ENCODE measurements around the gene BCR. TPM values are rescaled to one million over a fixed set of nuclear protein-coding genes. Genes with fewer than 3 reads are reported as not detected.

The BCR gene
- total and polyA plus RNA-seq, 2 of the 4 experiments (the other 2 are of a cell fraction) = 28.9 to 44.6 TPM

DNA sequence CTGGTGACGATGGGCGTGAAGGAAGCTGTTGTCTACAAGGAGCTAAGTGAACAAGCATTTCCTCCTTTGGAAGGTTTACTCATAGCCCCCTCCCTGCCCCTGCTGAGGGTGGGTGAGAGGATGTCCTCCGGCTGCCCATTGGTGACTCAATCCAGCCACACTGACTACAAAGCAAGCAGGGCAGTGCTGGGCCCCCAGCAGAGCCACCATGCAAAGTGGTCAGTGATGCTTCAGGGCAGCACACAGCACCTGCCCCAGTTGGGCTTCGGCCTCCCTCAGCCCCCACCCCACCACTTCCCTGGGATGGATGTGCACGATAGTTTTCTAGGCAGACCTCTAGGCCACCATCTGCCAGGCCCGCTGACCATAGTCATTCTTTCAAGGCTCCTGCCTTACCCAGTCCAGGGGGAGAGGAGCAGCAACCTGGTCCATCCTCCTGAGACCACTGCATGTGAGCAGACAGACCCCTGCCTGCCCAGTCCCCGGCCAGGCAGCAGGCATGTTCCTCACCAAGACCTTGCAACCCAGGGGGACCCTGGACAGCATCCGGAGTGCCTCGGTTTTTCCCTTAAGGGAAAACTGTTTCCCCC lies 125.1 kb downstream of the BCR start:
- Histone ChIP-seq H3K4me3 (ENCODE audit: insufficient read depth, low read depth, low read length) (no peak overlapping the region), H4K5ac (ENCODE audit: low read depth, low read length) (no peak overlapping the region), H3K27ac (ENCODE audit: insufficient read depth, low read length) (peak overlapping the region; percentile 55), H3K18ac (ENCODE audit: low read depth, low read length) (no peak overlapping the region), H3K79me1 (ENCODE audit: low read depth in 1 of 2, low read length in 2 of 2) (0 out of 4 replicates have a peak, but pooled peaks cover 0 to 3% of the 10 kb centered on the region in 2 experiments), H2AK9ac (replicated peaks; ENCODE audit: low read depth, low read length, poor library complexity) (peak overlapping the region; percentile 77), H3K4me2 (ENCODE audit: low read depth, low read length) (peak overlapping the region; percentile 41), H3K4ac (ENCODE audit: low read depth, low read length) (peak overlapping the region; percentile 66), H4K91ac (ENCODE audit: insufficient read depth, low read depth, low read length) (no peak overlapping the region), H3K23ac (ENCODE audit: low read depth, low read length) (peak overlapping the region; percentile 81; the same call in 1 of the 2 replicates), H3K9ac (ENCODE audit: low read depth, low read length) (peak overlapping the region; percentile 19; the same call in 1 of the 2 replicates), H3K56ac (ENCODE audit: extremely low read depth, insufficient read depth, low read length) (no peak overlapping the region), H3K36me3 (ENCODE audit: control insufficient read depth, insufficient read depth, low read length) (peaks cover 11% of the 10 kb centered on the region; the same call in 1 of the 2 replicates), H2BK15ac (ENCODE audit: low read depth, low read length) (no peak overlapping the region; the same call in 2 of the 3 replicates), H3K14ac (replicated peaks; ENCODE audit: low read depth, low read length) (peak overlapping the region; percentile 34; the same call in 1 of the 2 replicates), H3K27me3 (ENCODE audit: control insufficient read depth, insufficient read depth, low read length) (no peaks in the 10 kb centered on the region), H2BK120ac (ENCODE audit: low read depth, low read length) (peak overlapping the region; percentile 53; the same call in 1 of the 2 replicates), H2BK20ac (ENCODE audit: low read depth, low read length) (peak overlapping the region; percentile 41; the same call in 1 of the 2 replicates), H4K8ac (ENCODE audit: low read depth in 2 of 2, low read length in 2 of 2) (peak overlapping the region in 1 of 2 experiments; percentile 43; a peak in 2 of 4 replicates), H4K20me1 (ENCODE audit: insufficient read depth, low read length) (peaks cover 5% of the 10 kb centered on the region), H3K9me1 (ENCODE audit: insufficient read depth, low read length) (peaks cover 13% of the 10 kb centered on the region), H2BK5ac (ENCODE audit: low read depth, low read length, poor library complexity, severe bottlenecking) (peak overlapping the region; percentile 79), H3K4me1 (ENCODE audit: control insufficient read depth, insufficient read depth, low read length) (peaks cover 14% of the 10 kb centered on the region), H3K9me3 (ENCODE audit: control insufficient read depth, insufficient read depth, low read length) (no peaks in the 10 kb centered on the region), H2AK5ac (ENCODE audit: low read depth, low read length) (peak overlapping the region; percentile 35; the same call in 1 of the 2 replicates), H2AFZ (replicated peaks; ENCODE audit: low read length, poor library complexity) (peak overlapping the region; percentile 60)
- peak; percentile 80 for DNase-seq
- intact Hi-C loops (cut with micrococcal nuclease) (no loop called here), dilution Hi-C loops (cut with HindIII; ENCODE audit: low sequenced_read_pairs, unreplicated experiment) (no loop called here), in situ Hi-C loops (cut with MboI; ENCODE audit: low sequenced_read_pairs) (no loop called here)
- CTCF ChIA-PET = interaction anchor here (1.3 to 1.6 kb wide), 2 partner anchors 15 to 80 kb away, joined by 4 to 5 read pairs; no protein-coding TSS in a partner anchor
- 73% methylated on average over 3 of the region's 9 CpGs; no CpG with 5 or more reads in 1 of the 2 experiments for WGBS, 2 experiments (ENCODE audit: extremely low coverage in 2 of 2, insufficient read length in 1 of 2)
- no TSS peak for BruUV-seq (replicated peaks)
- ATAC-seq (ENCODE audit: low read depth) = peak; percentile 65
- POLR2A ChIA-PET (ENCODE audit: unreplicated experiment) = no interaction called here
- 0 out of 2 replicates have a peak, but pooled peaks have one; percentile 27 for TF ChIP-seq CEBPB (IDR thresholded peaks at IDR 0.05; ENCODE audit: low read depth, low read length)
- TF ChIP-seq MAZ (IDR thresholded peaks at IDR 0.05; ENCODE audit: borderline replicate concordance, low read depth, low read length) = peak; percentile 95
- TF ChIP-seq RCOR1 (IDR thresholded peaks at IDR 0.05; ENCODE audit: insufficient replicate concordance, low read length) = peak; percentile 64
- TF ChIP-seq, protein P1, sequence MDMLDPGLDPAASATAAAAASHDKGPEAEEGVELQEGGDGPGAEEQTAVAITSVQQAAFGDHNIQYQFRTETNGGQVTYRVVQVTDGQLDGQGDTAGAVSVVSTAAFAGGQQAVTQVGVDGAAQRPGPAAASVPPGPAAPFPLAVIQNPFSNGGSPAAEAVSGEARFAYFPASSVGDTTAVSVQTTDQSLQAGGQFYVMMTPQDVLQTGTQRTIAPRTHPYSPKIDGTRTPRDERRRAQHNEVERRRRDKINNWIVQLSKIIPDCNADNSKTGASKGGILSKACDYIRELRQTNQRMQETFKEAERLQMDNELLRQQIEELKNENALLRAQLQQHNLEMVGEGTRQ (IDR thresholded peaks at IDR 0.05; ENCODE audit: low read depth, low read length) = no peak

All from IMR-90 (cell line).